ENCODE data around the gene HERPUD2. TPM values are rescaled to one million over a fixed set of nuclear protein-coding genes. Genes with fewer than 3 reads are reported as not detected.

The HERPUD2 gene
- total and polyA plus RNA-seq, 2 of the 4 experiments (the other 2 are of a cell fraction), result 22.2 to 27.2 TPM

DNA sequence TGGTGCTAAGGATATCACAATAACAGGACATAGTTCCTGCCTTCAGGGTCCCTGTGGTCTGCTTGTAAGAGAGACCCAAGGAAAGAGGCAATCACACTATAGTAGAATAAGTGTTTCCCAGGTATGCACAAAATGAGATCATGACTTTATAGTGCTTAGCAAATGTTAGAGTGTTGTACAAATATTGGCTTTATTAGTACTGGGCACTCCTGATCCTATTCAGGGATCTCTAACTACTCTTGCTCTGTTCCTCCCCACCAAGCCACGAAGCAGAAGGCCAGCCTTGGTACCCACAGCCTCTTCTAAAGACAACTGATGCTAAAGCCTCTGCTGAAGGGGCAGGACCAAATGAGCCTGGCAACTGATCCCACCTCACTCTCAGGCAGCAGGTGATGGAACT is 75.1 kb downstream of the HERPUD2 start:
- no peak overlapping the region for H4K5ac ChIP-seq (ENCODE audit: low read depth, low read length)
- no peak overlapping the region for H2AFZ ChIP-seq (replicated peaks; ENCODE audit: low read length, poor library complexity)
- in situ Hi-C loops (cut with MboI; ENCODE audit: low sequenced_read_pairs) (loop anchor here (5.0 kb wide), 1 partner anchor 198 kb away; no protein-coding TSS in a partner anchor), intact Hi-C loops (cut with micrococcal nuclease) (loop anchor here (5.0 to 10.0 kb wide), 2 partner anchors 98 to 545 kb away; no protein-coding TSS in a partner anchor), dilution Hi-C loops (cut with HindIII; ENCODE audit: low sequenced_read_pairs, unreplicated experiment) (no loop called here)
- H3K4me3 ChIP-seq (ENCODE audit: insufficient read depth, low read depth, low read length), result no peak overlapping the region
- no peak overlapping the region for H3K27ac ChIP-seq (ENCODE audit: insufficient read depth, low read length)
- no peak overlapping the region for H3K4me2 ChIP-seq (ENCODE audit: low read depth, low read length)
- H2BK20ac ChIP-seq (ENCODE audit: low read depth, low read length), result no peak overlapping the region
- no peak overlapping the region for H2BK120ac ChIP-seq (ENCODE audit: low read depth, low read length)
- H2AK9ac ChIP-seq (replicated peaks; ENCODE audit: low read depth, low read length, poor library complexity), result no peak overlapping the region
- no peak overlapping the region for H2BK15ac ChIP-seq (ENCODE audit: low read depth, low read length)
- no CpG with 5 or more reads among the region's 1 CpG for WGBS, 2 experiments (ENCODE audit: extremely low coverage in 2 of 2, insufficient read length in 1 of 2)
- H3K4me1 ChIP-seq (ENCODE audit: control insufficient read depth, insufficient read depth, low read length), result peaks cover 14% of the 10 kb centered on the region
- H3K27me3 ChIP-seq (ENCODE audit: control insufficient read depth, insufficient read depth, low read length), result no peaks in the 10 kb centered on the region
- no peak overlapping the region for H3K18ac ChIP-seq (ENCODE audit: low read depth, low read length)
- H3K23ac ChIP-seq (ENCODE audit: low read depth, low read length), result no peak overlapping the region
- no peaks in the 10 kb centered on the region for H3K9me1 ChIP-seq (ENCODE audit: insufficient read depth, low read length)
- H2AK5ac ChIP-seq (ENCODE audit: low read depth, low read length), result no peak overlapping the region
- no peak overlapping the region for H3K56ac ChIP-seq (ENCODE audit: extremely low read depth, insufficient read depth, low read length)
- H4K91ac ChIP-seq (ENCODE audit: insufficient read depth, low read depth, low read length), result no peak overlapping the region
- no peak overlapping the region for H3K4ac ChIP-seq (ENCODE audit: low read depth, low read length)
- no peak for ATAC-seq (ENCODE audit: low read depth)
- H3K79me1 ChIP-seq (ENCODE audit: low read depth in 1 of 2, low read length in 2 of 2), result no peaks in the 10 kb centered on the region
- ChIA-PET CTCF (no interaction called here), POLR2A (ENCODE audit: unreplicated experiment) (no interaction called here)
- H3K36me3 ChIP-seq (ENCODE audit: control insufficient read depth, insufficient read depth, low read length), result no peaks in the 10 kb centered on the region
- H4K20me1 ChIP-seq (ENCODE audit: insufficient read depth, low read length), result no peaks in the 10 kb centered on the region
- no peak for DNase-seq
- H3K14ac ChIP-seq (replicated peaks; ENCODE audit: low read depth, low read length), result no peak overlapping the region
- no peak for TF ChIP-seq SMC3 (IDR thresholded peaks at IDR 0.05; ENCODE audit: low read depth, low read length)
- TF ChIP-seq BHLHE40 (IDR thresholded peaks at IDR 0.05; ENCODE audit: low read depth, low read length), result no peak
- TF ChIP-seq NFE2L2 (IDR thresholded peaks at IDR 0.05; ENCODE audit: low read depth, low read length), result no peak
- no peak for TF ChIP-seq MAZ (IDR thresholded peaks at IDR 0.05; ENCODE audit: borderline replicate concordance, low read depth, low read length)
- TF ChIP-seq RCOR1 (IDR thresholded peaks at IDR 0.05; ENCODE audit: insufficient replicate concordance, low read length), result no peak
- no peak for TF ChIP-seq MXI1 (IDR thresholded peaks at IDR 0.05; ENCODE audit: borderline replicate concordance, low read depth, low read length)
- TF ChIP-seq CEBPB (IDR thresholded peaks at IDR 0.05; ENCODE audit: low read depth, low read length), result no peak
- TF ChIP-seq, protein P1, sequence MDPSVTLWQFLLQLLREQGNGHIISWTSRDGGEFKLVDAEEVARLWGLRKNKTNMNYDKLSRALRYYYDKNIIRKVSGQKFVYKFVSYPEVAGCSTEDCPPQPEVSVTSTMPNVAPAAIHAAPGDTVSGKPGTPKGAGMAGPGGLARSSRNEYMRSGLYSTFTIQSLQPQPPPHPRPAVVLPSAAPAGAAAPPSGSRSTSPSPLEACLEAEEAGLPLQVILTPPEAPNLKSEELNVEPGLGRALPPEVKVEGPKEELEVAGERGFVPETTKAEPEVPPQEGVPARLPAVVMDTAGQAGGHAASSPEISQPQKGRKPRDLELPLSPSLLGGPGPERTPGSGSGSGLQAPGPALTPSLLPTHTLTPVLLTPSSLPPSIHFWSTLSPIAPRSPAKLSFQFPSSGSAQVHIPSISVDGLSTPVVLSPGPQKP (IDR thresholded peaks at IDR 0.05; ENCODE audit: borderline replicate concordance, low read depth, low read length), result no peak
- no peak for TF ChIP-seq CHD1 (IDR thresholded peaks at IDR 0.05; ENCODE audit: low read depth, low read length)
- TF ChIP-seq, protein P2, sequence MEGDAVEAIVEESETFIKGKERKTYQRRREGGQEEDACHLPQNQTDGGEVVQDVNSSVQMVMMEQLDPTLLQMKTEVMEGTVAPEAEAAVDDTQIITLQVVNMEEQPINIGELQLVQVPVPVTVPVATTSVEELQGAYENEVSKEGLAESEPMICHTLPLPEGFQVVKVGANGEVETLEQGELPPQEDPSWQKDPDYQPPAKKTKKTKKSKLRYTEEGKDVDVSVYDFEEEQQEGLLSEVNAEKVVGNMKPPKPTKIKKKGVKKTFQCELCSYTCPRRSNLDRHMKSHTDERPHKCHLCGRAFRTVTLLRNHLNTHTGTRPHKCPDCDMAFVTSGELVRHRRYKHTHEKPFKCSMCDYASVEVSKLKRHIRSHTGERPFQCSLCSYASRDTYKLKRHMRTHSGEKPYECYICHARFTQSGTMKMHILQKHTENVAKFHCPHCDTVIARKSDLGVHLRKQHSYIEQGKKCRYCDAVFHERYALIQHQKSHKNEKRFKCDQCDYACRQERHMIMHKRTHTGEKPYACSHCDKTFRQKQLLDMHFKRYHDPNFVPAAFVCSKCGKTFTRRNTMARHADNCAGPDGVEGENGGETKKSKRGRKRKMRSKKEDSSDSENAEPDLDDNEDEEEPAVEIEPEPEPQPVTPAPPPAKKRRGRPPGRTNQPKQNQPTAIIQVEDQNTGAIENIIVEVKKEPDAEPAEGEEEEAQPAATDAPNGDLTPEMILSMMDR (conservative IDR thresholded peaks at IDR 0.05; ENCODE audit: low read depth, low read length), result no peak
- no peak for TF ChIP-seq POLR2A (IDR thresholded peaks at IDR 0.05; ENCODE audit: low read depth, low read length)
- TF ChIP-seq MAFK (IDR thresholded peaks at IDR 0.05; ENCODE audit: low read depth, low read length), result no peak
- TF ChIP-seq FOS (IDR thresholded peaks at IDR 0.05; ENCODE audit: low read depth, low read length), result no peak
- no peak for TF ChIP-seq USF2 (IDR thresholded peaks at IDR 0.05; ENCODE audit: low read depth, low read length)
- TF ChIP-seq RFX5 (IDR thresholded peaks at IDR 0.05; ENCODE audit: low read depth, low read length), result no peak
- TF ChIP-seq RAD21 (IDR thresholded peaks at IDR 0.05; ENCODE audit: low read length), result no peak
- H3K9ac ChIP-seq (ENCODE audit: low read depth, low read length), result no peak overlapping the region
- H2BK5ac ChIP-seq (ENCODE audit: low read depth, low read length, poor library complexity, severe bottlenecking), result no peak overlapping the region
- no TSS peak for BruUV-seq (replicated peaks)
- no peak overlapping the region for H4K8ac ChIP-seq (ENCODE audit: low read depth in 2 of 2, low read length in 2 of 2)
- no peaks in the 10 kb centered on the region for H3K9me3 ChIP-seq (ENCODE audit: control insufficient read depth, insufficient read depth, low read length)
